DOHH2 (cell line): ENCODE results near the gene CTCF.

Experiments used
- CTCF ChIP-seq: fragments of 200-600 bp; sonication (generic); IDR thresholded peaks from one replicate; pipeline ENCODE4 v1.5.1; 2014; ENCODE audit warnings: antibody characterized with exemption, mild to moderate bottlenecking, low read depth, low read length; ENCODE audit not compliant: poor library complexity, severe bottlenecking
- EZH2phosphoT487 ChIP-seq: fragments of 200-600 bp; sonication (generic); IDR thresholded peaks from 2 replicates; pipeline ENCODE4 v1.6.1; 2017; ENCODE audit warnings: borderline replicate concordance, mild to moderate bottlenecking, antibody characterized with exemption, low read length, moderate library complexity, mixed read lengths

- no peak for TF ChIP-seq CTCF
- TF ChIP-seq EZH2phosphoT487 = no peak
Measured at GRCh38 chr16:67579686-67580085, 17.4 kb downstream of the CTCF start.
